Ovary (tissue), 3 donors: ENCODE results near the gene CHIA.

Experiments used
- CTCF ChIP-seq, 3 donors: fragments of 450-650 bp in 2 of 3; fragments of 200-600 bp in 1 of 3; IDR thresholded peaks; one replicate each; pipeline versions ENCODE4 v1.5.1 to v1.8.0; 2016 to 2022; ENCODE audit warnings: antibody characterized with exemption in 3 of 3, mild to moderate bottlenecking in 1 of 3
- EP300 ChIP-seq: sonication (generic); formaldehyde crosslinking; IDR thresholded peaks from one replicate; pipeline ENCODE4 v1.6.1; 2017; ENCODE audit warnings: antibody characterized with exemption
- POLR2A ChIP-seq: fragments of 450-650 bp; IDR thresholded peaks from one replicate; pipeline ENCODE4 v1.6.1; 2017; ENCODE audit warnings: antibody characterized with exemption, mild to moderate bottlenecking, moderate library complexity
- donor health status: DM: no; HTN: no; CAD: no.

GRCh38 chr1:111289371-111289770 lies 1.3 kb upstream of the CHIA start:
- no peak for TF ChIP-seq EP300
- no peak for TF ChIP-seq CTCF (IDR thresholded peaks at IDR 0.05)
- no peak for TF ChIP-seq POLR2A
